GM20000 (cell line): ENCODE results near the gene SDK2.

Experiments
- DNase-seq: peaks from one replicate; pipeline ENCODE4 v3.0.0; 2012; ENCODE audit warnings: low spot score
- TF ChIP-seq, protein P1 (sequence below): IDR thresholded peaks from 2 replicates; pipeline ENCODE4 v1.5.1; 2012; ENCODE audit warnings: mild to moderate bottlenecking, control low read depth; ENCODE audit errors: extremely low read depth, missing control alignments

Gene SDK2

DNA sequence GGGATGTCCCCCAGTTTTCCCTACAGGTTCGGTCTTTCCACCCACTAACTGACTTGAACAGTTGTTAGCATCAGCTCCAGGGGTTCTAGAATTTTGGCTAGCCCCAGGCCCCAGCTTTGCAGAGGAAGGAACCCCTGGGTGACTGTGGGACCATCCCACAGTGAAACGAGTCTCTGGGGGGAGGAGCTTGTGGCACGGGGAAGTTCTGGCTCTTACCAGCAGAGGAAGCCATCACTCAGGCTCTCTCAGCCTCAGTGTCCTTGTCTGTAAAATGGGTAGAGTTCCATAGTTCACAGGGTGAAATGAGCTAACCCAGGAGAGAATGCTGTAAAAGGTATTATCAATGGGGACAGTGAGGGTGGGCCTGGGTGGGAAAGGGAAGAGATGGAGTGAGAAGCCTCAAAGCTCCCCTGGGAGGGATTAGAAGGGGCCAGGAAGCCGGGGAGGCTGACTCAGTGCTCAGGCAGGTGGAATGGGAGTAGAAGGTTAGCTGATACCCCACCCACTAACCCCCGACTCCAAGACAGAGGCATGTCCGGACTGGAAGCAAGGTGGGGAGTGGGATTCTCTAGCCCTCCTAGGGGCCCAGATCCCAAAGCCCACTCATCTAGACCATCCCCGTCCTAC, 301.6 kb downstream of the SDK2 start:
- TF ChIP-seq, protein P1, sequence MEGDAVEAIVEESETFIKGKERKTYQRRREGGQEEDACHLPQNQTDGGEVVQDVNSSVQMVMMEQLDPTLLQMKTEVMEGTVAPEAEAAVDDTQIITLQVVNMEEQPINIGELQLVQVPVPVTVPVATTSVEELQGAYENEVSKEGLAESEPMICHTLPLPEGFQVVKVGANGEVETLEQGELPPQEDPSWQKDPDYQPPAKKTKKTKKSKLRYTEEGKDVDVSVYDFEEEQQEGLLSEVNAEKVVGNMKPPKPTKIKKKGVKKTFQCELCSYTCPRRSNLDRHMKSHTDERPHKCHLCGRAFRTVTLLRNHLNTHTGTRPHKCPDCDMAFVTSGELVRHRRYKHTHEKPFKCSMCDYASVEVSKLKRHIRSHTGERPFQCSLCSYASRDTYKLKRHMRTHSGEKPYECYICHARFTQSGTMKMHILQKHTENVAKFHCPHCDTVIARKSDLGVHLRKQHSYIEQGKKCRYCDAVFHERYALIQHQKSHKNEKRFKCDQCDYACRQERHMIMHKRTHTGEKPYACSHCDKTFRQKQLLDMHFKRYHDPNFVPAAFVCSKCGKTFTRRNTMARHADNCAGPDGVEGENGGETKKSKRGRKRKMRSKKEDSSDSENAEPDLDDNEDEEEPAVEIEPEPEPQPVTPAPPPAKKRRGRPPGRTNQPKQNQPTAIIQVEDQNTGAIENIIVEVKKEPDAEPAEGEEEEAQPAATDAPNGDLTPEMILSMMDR, result no peak
- DNase-seq, result no peak

DNA sequence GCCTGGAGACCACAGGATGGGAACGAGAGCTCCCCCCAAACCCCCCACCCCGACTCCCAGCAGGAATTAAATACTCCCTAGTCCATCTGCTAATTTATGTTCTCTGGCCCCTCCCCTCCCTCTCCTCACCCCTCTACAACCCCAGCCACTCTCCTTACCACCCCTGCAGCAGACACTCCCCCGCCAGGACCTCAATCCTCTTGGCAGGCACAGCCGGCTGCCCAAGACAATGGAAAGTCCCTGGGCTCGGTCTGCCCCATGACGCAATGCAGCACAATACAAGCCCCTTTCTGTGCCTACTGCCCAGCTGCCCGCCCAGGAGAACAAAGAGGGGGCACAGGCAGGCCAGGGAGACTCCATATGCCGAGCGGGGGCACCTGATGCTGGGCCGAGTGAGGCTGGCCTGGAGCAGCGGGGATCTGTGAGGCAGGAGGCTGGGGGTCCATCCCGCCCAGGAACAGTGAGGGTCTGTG, 302.2 kb downstream of the SDK2 start:
- TF ChIP-seq, protein P1, result no peak
- no peak for DNase-seq

DNA sequence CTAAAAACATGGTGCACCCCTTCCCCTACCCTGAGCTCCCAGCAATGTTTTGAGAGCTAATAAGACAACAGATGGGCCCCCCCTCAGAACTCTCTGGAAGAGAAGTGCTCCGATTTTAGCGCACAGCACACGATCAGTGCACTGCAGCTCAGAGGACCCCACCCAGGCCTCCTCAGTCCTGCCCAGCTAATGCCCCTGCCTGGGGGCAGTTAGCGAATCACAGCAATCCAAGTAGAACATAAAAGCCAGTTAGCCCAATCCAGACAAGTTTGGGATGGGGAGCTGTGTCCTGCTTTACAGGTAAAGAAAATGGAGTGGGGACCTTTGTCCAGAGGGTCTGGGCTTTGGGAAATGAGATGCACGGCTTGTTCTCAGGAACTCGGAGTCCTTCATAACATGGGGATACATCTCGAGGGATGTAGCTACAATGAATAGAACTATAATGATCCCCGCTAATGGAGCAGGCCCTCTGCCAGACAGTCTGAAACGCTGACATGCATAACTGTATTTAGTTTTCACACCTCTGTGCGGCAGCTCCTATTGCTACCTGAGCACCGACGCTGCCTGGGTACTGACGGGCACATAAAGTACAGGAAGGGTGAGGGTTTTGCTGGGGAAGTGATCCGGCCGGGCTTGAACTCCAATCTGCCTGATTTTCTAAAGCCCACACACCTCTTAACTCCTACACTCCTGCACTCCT, 302.7 kb downstream of the SDK2 start:
- TF ChIP-seq, protein P1, result no peak

DNA sequence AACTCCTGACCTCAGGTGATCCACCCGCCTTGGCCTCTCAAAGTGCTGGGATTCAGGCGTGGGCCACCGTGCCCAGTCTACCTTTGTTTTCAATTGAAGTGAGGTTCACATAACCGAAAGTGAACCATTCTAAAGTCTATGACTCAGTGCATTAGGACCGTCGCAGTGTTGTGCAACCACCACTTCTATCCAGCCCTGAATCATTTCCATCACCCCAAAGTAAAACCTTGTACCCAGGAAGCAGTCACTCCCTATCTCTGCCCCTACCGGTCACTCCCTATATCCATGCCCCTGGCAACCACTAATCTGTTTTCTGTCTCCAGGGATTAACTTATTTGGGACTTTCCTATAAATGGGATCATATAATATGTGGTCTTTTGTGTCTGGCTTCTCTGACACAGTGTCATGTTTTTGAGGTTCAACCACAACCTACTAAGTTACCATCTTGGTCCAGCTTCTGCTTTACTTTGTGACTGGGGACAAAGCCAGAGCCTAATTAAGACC, 304.1 kb downstream of the SDK2 start:
- DNase-seq, result no peak
- TF ChIP-seq, protein P1, result no peak

More for the DNA sequence above, 302.7 kb downstream of the SDK2 start:
- DNase-seq, result no peak

DNA sequence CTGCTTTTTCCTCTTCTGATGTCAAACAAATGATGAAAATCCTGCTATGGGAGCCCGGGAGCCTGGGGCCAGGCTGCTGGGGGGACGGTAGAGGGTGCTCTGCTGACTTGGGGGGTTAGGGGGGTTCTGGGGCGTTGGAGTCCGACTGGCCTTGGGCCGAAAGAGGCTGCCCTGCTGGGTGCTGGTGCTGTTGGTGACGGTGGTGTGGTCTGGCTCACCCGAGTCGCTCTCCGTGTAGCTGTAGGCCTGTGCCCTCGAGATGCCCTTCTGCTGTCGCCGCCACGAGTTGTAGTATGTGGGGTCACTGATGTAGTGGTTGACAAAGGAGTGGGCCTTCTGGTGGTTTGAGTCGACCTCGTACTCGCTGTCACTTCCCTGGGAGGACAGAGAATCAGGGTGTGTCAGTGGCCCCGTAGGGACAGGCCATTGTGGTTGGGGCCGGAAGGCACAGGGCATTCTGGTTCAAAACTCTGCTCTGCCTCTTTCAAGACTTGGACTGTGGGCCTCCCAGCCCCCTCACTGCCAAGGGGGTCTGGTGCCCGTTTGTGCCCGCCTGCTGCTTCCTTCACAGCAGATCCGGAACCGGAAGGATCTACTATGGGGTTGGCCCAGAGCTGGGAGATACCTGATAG, 305.6 kb downstream of the SDK2 start:
- DNase-seq, result no peak
- TF ChIP-seq, protein P1, result no peak

DNA sequence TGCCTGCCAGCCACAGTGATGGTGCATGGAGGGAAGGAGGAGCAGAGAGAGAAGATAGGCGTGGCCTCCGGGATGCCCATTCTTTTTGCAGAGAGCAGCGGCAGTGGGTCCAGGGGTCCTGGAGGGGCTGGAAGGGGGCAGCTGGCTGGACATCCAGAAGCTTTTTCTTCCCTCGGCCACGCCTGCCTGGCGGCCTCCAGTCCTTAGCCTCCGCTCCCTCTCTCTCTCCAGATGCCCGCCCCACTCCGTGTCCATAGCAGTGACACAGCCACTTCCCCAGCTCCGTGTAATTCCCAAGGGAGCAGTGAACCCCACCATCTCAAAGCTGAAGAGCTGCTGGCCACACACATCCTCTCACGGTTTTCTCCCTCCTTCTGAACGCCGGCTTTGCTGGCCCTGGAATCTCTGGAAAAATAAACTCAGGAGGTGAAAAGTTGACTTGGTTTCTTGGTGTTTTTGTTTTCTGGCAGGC, 306.2 kb downstream of the SDK2 start:
- DNase-seq, result no peak
- TF ChIP-seq, protein P1, result no peak

DNA sequence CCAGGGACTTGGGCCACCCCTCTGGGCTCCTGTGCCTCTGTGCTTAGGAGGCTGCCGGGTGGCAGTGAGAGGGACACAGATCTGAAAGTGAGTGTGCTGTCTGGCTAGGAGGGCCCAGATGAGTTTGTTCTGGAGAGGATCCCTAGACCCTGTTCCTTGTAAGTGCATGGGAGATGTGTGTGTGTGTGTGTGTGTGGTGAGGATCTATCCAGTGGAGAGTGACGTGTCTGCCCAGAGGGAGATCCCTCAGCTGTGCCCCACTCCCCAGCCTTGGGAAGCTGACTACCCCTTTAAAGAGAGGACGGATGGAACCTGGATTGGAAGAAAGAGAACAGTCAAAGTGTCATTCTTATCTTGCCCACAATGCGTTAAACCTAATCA, 306.9 kb downstream of the SDK2 start:
- TF ChIP-seq, protein P1, result no peak

More for the DNA sequence above, 306.9 kb downstream of the SDK2 start:
- no peak for DNase-seq
